GM18505 (cell line): ENCODE measurements around the gene SLC6A18.

Source experiments
- ATAC-seq: cut with Tn5 transposase; IDR thresholded peaks from one replicate; pipeline ENCODE4 v1.9.1; 2021; ENCODE audit not compliant: unreplicated experiment
- POLR2A ChIP-seq: IDR thresholded peaks from 4 replicates; pipeline ENCODE4 v1.6.1; 2011; ENCODE audit warnings: borderline replicate concordance; ENCODE audit not compliant: insufficient read depth, insufficient read length; ENCODE audit errors: extremely low read depth

SLC6A18 gene

DNA sequence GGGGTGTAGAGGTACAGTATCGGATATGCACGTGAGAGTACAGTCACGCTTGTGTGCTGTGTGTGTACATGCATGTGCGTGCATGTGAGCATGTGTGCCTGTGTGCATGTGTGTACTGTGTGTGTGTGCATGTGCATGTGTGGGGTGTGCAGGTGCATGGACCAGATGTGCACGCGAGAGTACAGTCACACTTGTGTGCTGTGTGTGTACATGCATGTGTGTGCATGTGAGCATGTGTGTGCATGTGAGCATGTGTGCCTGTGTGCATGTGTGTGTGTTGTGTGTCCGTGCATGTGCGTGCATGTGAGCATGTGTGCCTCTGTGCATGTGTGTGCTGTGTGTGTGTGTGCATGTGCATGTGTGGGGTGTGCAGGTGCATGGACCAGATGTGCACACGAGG lies 13.5 kb upstream of the SLC6A18 start:
- no peak for TF ChIP-seq POLR2A
- no peak for ATAC-seq

GRCh38 chr5:1212271-1212670 lies 12.9 kb upstream of the SLC6A18 start:
- ATAC-seq, result no peak
- no peak for TF ChIP-seq POLR2A

DNA sequence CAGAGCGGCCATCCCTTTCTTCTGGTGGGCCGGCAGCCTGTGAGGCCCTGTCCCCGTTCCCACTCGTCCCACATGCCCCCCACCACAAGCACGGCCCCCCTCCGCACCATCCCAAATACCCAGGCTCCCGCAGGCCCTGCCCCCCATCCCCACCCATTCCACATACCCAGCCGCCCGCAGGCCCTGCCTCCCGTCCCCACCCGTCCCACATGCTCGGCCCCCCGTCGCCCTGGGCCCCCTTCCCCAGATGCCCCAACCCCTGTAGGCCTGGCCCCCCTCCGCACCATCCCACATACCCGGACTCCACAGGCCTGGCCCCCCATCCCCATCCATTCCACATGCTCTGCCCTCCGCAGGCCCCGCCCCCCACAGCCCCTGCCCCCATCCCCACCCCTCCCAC lies 12.3 kb upstream of the SLC6A18 start:
- no peak for TF ChIP-seq POLR2A
- ATAC-seq, result no peak

- ATAC-seq, result no peak
- no peak for TF ChIP-seq POLR2A
Observed at GRCh38 chr5:1213508-1214162, 11.5 kb upstream of the SLC6A18 start.

GRCh38 chr5:1214163-1214935 lies 10.8 kb upstream of the SLC6A18 start:
- TF ChIP-seq POLR2A, result no peak

DNA sequence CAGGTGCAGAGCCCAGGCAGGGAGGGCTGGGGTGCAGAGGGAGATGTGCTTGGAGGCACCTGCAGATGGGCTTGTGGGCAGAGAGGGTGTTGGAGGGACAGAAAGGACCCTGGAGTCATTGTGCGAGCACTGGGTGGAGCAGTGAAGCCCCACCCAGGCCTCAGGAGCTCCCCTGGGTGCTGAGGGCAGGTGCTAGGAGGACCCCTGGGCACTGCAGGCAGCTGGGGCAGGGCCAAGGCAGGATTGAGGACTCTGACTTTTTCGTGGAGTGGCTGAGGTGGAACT lies 10.3 kb upstream of the SLC6A18 start:
- TF ChIP-seq POLR2A, result no peak
- no peak for ATAC-seq

More at GRCh38 chr5:1214163-1214935, 10.8 kb upstream of the SLC6A18 start:
- no peak for ATAC-seq

- ATAC-seq, result no peak
- no peak for TF ChIP-seq POLR2A
Observed at GRCh38 chr5:1215320-1216096, 9.7 kb upstream of the SLC6A18 start.

DNA sequence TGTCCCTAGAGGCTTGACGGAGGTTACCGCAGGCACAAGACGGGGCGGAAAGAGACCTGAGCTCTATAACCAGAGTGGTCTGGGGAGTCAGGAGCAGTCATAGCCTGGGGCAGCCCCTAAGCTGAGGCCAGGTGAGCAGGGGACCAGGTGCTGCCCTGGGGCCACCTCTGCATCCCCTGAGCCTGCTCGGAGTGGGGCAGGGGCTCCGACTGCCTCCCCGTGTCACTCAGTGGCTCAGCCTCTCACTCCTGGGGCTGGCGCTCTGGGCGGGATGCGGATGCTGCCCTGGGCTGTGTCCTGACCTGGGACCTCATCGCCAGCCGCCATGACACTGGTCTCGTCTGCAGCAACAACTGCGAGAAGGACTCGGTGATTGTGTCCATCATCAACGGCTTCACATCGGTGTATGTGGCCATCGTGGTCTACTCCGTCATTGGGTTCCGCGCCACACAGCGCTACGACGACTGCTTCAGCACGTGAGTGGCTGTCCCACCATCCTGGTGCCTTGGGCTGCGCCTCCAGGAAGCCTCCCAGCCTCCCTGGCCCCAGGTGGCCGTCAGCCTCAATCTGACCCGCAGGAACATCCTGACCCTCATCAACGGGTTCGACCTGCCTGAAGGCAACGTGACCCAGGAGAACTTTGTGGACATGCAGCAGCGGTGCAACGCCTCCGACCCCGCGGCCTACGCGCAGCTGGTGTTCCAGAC lies 8.8 kb upstream of the SLC6A18 start:
- no peak for TF ChIP-seq POLR2A
- no peak for ATAC-seq

GRCh38 chr5:1216918-1217295 lies 8.3 kb upstream of the SLC6A18 start:
- TF ChIP-seq POLR2A, result no peak
- ATAC-seq, result no peak

- TF ChIP-seq POLR2A, result no peak
- ATAC-seq, result no peak
Observed at GRCh38 chr5:1217596-1218206, 7.5 kb upstream of the SLC6A18 start.

- no peak for ATAC-seq
- no peak for TF ChIP-seq POLR2A
Observed at GRCh38 chr5:1218351-1219080, 6.7 kb upstream of the SLC6A18 start.

- ATAC-seq, result no peak
- TF ChIP-seq POLR2A, result no peak
Observed at GRCh38 chr5:1219098-1219767, 5.9 kb upstream of the SLC6A18 start.
